HEK293 (cell line): ENCODE data around the gene MTRFR.

ENCODE experiments used
- CTCF ChIA-PET: fragments of 350-600 bp; formaldehyde crosslinking; extraction: SDS; loops from one replicate; lab custom pipeline; 2021; ENCODE audit warnings: antibody characterized with exemption; lab: Yijun Ruan, JAX
- POLR2A ChIA-PET: fragments of 300-600 bp; formaldehyde crosslinking; extraction: SDS; loops from one replicate; lab custom pipeline; 2020; ENCODE audit warnings: antibody characterized with exemption, inconsistent platforms; lab: Yijun Ruan, JAX
- H3K27ac ChIP-seq: fragments of 200-500 bp; sonication (Bioruptor generic); 2 replicates; pipeline ENCODE4 v1.5.1; 2014; ENCODE audit warnings: low read depth, low read length, control low read depth, inconsistent platforms; ENCODE audit errors: extremely low read depth
- H3K36me3 ChIP-seq, 2 experiments: fragments of 200-500 bp in 1 of 2; sonication (Bioruptor generic) in 1 of 2; 1 replicate in 1 of 2; 2 replicates in 1 of 2; pipeline ENCODE4 v1.5.1; 2014 to 2017; ENCODE audit warnings: inconsistent platforms in 2 of 2, low read length in 2 of 2; ENCODE audit not compliant: control insufficient read depth in 2 of 2, insufficient read depth in 1 of 2
- H3K4me1 ChIP-seq: fragments of 200-500 bp; sonication (Bioruptor generic); 2 replicates; pipeline ENCODE4 v1.5.1; 2014; ENCODE audit warnings: mild to moderate bottlenecking, low read length, inconsistent platforms; ENCODE audit not compliant: control insufficient read depth, insufficient read depth
- H3K4me3 ChIP-seq: 2 replicates; pipeline ENCODE4 v1.5.1; 2011; ENCODE audit warnings: low read depth, mild to moderate bottlenecking, control low read depth, low read length, moderate library complexity
- H3K9me3 ChIP-seq: fragments of 200-500 bp; sonication (Bioruptor generic); 2 replicates; pipeline ENCODE4 v1.5.1; 2014; ENCODE audit warnings: low read depth, low read length, inconsistent platforms; ENCODE audit not compliant: control insufficient read depth, insufficient read depth
- SETDB1 ChIP-seq: IDR thresholded peaks from one replicate; pipeline ENCODE4 v1.6.1; 2017; ENCODE audit warnings: mild to moderate bottlenecking, low read length, moderate library complexity, mixed read lengths; ENCODE audit not compliant: insufficient read length
- SP2 ChIP-seq: fragments of 450-650 bp; formaldehyde crosslinking; IDR thresholded peaks from 2 replicates; pipeline ENCODE4 v1.5.1; 2016; ENCODE audit warnings: missing biosample characterization, missing genetic modification characterization
- ZFP3 ChIP-seq: fragments of 450-650 bp; formaldehyde crosslinking; IDR thresholded peaks from 2 replicates; pipeline ENCODE4 v1.5.1; 2016; ENCODE audit warnings: low read depth, missing biosample characterization, missing genetic modification characterization
- ZNF114 ChIP-seq: fragments of 450-650 bp; formaldehyde crosslinking; IDR thresholded peaks from 2 replicates; pipeline ENCODE4 v1.5.0; 2017; ENCODE audit warnings: missing biosample characterization, missing genetic modification characterization
- ZNF132 ChIP-seq: fragments of 450-650 bp; formaldehyde crosslinking; IDR thresholded peaks from 2 replicates; pipeline ENCODE4 v1.5.1; 2017; ENCODE audit warnings: missing biosample characterization, missing genetic modification characterization, borderline replicate concordance
- ZNF169 ChIP-seq: fragments of 450-650 bp; formaldehyde crosslinking; IDR thresholded peaks from 2 replicates; pipeline ENCODE4 v1.5.1; 2016; ENCODE audit warnings: missing biosample characterization, missing genetic modification characterization
- ZNF184 ChIP-seq: fragments of 450-650 bp; IDR thresholded peaks from 2 replicates; pipeline ENCODE4 v1.5.1; 2018; ENCODE audit warnings: missing biosample characterization, mild to moderate bottlenecking, missing genetic modification characterization
- ZNF202 ChIP-seq: fragments of 450-650 bp; formaldehyde crosslinking; IDR thresholded peaks from 2 replicates; pipeline ENCODE4 v1.5.1; 2016; ENCODE audit warnings: missing biosample characterization, missing genetic modification characterization, borderline replicate concordance
- ZNF341 ChIP-seq: fragments of 450-650 bp; formaldehyde crosslinking; IDR thresholded peaks from 2 replicates; pipeline ENCODE4; 2016; ENCODE audit warnings: low read depth, missing biosample characterization, missing genetic modification characterization
- ZNF423 ChIP-seq: fragments of 450-650 bp; formaldehyde crosslinking; IDR thresholded peaks from 2 replicates; pipeline ENCODE4 v1.5.1; 2016; ENCODE audit warnings: missing biosample characterization, missing genetic modification characterization
- ZNF426 ChIP-seq: fragments of 450-650 bp; formaldehyde crosslinking; IDR thresholded peaks from 2 replicates; pipeline ENCODE4 v1.5.1; 2017; ENCODE audit warnings: missing biosample characterization, missing genetic modification characterization, mild to moderate bottlenecking, inconsistent platforms, moderate library complexity
- ZNF561 ChIP-seq: fragments of 450-650 bp; IDR thresholded peaks from 2 replicates; pipeline ENCODE4 v1.5.1; 2018; ENCODE audit warnings: missing biosample characterization, missing genetic modification characterization, borderline replicate concordance
- ZNF600 ChIP-seq: fragments of 450-650 bp; formaldehyde crosslinking; IDR thresholded peaks from 2 replicates; pipeline ENCODE4 v1.5.1; 2016; ENCODE audit warnings: missing biosample characterization, missing genetic modification characterization
- ZNF658 ChIP-seq: fragments of 450-650 bp; formaldehyde crosslinking; IDR thresholded peaks from 2 replicates; pipeline ENCODE4; 2016; ENCODE audit warnings: missing biosample characterization, missing genetic modification characterization
- ZNF664 ChIP-seq: fragments of 450-650 bp; formaldehyde crosslinking; IDR thresholded peaks from 2 replicates; pipeline ENCODE4 v1.5.1; 2016; ENCODE audit warnings: missing biosample characterization, missing genetic modification characterization
- ZNF670 ChIP-seq: fragments of 450-650 bp; formaldehyde crosslinking; IDR thresholded peaks from 2 replicates; pipeline ENCODE4 v1.5.1; 2016; ENCODE audit warnings: missing biosample characterization, missing genetic modification characterization, low read depth
- ZNF785 ChIP-seq: fragments of 450-650 bp; formaldehyde crosslinking; IDR thresholded peaks from 2 replicates; pipeline ENCODE4 v1.5.1; 2016; ENCODE audit warnings: missing biosample characterization, missing genetic modification characterization
- TF ChIP-seq, protein P1 (sequence below): fragments of 450-650 bp; formaldehyde crosslinking; IDR thresholded peaks from 2 replicates; pipeline ENCODE4 v1.5.1; 2016; ENCODE audit warnings: missing biosample characterization, missing genetic modification characterization
- TF ChIP-seq, protein P2 (sequence below): fragments of 450-650 bp; formaldehyde crosslinking; IDR thresholded peaks from 2 replicates; pipeline ENCODE4 v1.5.0; 2017; ENCODE audit warnings: missing biosample characterization, missing genetic modification characterization, borderline replicate concordance
- TF ChIP-seq, protein P3 (sequence below): fragments of 450-650 bp; formaldehyde crosslinking; IDR thresholded peaks from 2 replicates; pipeline ENCODE4 v1.5.1; 2016; ENCODE audit warnings: missing biosample characterization, missing genetic modification characterization
- TF ChIP-seq, protein P4 (sequence below): sonication (generic); formaldehyde crosslinking; IDR thresholded peaks from 2 replicates; pipeline ENCODE4 v1.8.1; 2022; ENCODE audit warnings: mild to moderate bottlenecking, moderate library complexity, missing genetic modification reagents

Gene MTRFR

GRCh38 chr12:123268850-123269249, 35.6 kb downstream of the MTRFR start:
- Histone ChIP-seq H3K27ac (no peak overlapping the region), H3K4me3 (no peak overlapping the region), H3K4me1 (peaks cover 6% of the 10 kb centered on the region), H3K36me3 (peaks cover 2 to 47% of the 10 kb centered on the region in 2 experiments; a peak in 2 of 3 replicates), H3K9me3 (no peaks in the 10 kb centered on the region)
- ChIA-PET POLR2A (interaction anchor here (1.6 to 1.7 kb wide), 2 partner anchors 18 to 36 kb away, joined by 4 to 10 read pairs; partner anchors contain the start of genes MPHOSPH9 and MTRFR), CTCF (no interaction called here)
- TF ChIP-seq ZNF202 (tag by site-specific recombination) (no peak), ZNF423 (no peak), ZNF426 (no peak), ZNF132 (tag by site-specific recombination) (no peak), ZNF561 (tag by site-specific recombination) (no peak), ZNF184 (tag by site-specific recombination) (no peak), ZNF600 (no peak), ZFP3 (tag by site-specific recombination) (no peak), ZNF341 (tag by site-specific recombination) (no peak)
- TF ChIP-seq, protein P1, sequence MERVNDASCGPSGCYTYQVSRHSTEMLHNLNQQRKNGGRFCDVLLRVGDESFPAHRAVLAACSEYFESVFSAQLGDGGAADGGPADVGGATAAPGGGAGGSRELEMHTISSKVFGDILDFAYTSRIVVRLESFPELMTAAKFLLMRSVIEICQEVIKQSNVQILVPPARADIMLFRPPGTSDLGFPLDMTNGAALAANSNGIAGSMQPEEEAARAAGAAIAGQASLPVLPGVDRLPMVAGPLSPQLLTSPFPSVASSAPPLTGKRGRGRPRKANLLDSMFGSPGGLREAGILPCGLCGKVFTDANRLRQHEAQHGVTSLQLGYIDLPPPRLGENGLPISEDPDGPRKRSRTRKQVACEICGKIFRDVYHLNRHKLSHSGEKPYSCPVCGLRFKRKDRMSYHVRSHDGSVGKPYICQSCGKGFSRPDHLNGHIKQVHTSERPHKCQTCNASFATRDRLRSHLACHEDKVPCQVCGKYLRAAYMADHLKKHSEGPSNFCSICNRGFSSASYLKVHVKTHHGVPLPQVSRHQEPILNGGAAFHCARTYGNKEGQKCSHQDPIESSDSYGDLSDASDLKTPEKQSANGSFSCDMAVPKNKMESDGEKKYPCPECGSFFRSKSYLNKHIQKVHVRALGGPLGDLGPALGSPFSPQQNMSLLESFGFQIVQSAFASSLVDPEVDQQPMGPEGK (tag by site-specific recombination): no peak
- TF ChIP-seq, protein P2, sequence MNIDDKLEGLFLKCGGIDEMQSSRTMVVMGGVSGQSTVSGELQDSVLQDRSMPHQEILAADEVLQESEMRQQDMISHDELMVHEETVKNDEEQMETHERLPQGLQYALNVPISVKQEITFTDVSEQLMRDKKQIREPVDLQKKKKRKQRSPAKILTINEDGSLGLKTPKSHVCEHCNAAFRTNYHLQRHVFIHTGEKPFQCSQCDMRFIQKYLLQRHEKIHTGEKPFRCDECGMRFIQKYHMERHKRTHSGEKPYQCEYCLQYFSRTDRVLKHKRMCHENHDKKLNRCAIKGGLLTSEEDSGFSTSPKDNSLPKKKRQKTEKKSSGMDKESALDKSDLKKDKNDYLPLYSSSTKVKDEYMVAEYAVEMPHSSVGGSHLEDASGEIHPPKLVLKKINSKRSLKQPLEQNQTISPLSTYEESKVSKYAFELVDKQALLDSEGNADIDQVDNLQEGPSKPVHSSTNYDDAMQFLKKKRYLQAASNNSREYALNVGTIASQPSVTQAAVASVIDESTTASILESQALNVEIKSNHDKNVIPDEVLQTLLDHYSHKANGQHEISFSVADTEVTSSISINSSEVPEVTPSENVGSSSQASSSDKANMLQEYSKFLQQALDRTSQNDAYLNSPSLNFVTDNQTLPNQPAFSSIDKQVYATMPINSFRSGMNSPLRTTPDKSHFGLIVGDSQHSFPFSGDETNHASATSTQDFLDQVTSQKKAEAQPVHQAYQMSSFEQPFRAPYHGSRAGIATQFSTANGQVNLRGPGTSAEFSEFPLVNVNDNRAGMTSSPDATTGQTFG: no peak

GRCh38 chr12:123269395-123269892, 36.2 kb downstream of the MTRFR start:
- H3K9me3 ChIP-seq: no peaks in the 10 kb centered on the region
- POLR2A ChIA-PET: interaction anchor here (1.6 kb wide), 2 partner anchors 18 to 36 kb away, joined by 4 read pairs; partner anchors contain the start of genes MPHOSPH9 and MTRFR
- H3K27ac ChIP-seq: no peak overlapping the region
- TF ChIP-seq, protein P3, sequence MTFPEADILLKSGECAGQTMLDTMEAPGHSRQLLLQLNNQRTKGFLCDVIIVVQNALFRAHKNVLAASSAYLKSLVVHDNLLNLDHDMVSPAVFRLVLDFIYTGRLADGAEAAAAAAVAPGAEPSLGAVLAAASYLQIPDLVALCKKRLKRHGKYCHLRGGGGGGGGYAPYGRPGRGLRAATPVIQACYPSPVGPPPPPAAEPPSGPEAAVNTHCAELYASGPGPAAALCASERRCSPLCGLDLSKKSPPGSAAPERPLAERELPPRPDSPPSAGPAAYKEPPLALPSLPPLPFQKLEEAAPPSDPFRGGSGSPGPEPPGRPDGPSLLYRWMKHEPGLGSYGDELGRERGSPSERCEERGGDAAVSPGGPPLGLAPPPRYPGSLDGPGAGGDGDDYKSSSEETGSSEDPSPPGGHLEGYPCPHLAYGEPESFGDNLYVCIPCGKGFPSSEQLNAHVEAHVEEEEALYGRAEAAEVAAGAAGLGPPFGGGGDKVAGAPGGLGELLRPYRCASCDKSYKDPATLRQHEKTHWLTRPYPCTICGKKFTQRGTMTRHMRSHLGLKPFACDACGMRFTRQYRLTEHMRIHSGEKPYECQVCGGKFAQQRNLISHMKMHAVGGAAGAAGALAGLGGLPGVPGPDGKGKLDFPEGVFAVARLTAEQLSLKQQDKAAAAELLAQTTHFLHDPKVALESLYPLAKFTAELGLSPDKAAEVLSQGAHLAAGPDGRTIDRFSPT: no peak
- TF ChIP-seq SETDB1: no peak
- TF ChIP-seq SP2: no peak
- no peak for TF ChIP-seq ZNF114
- TF ChIP-seq ZNF658 (tag by site-specific recombination): no peak
- TF ChIP-seq ZNF670 (tag by site-specific recombination): no peak
- TF ChIP-seq, protein P4, sequence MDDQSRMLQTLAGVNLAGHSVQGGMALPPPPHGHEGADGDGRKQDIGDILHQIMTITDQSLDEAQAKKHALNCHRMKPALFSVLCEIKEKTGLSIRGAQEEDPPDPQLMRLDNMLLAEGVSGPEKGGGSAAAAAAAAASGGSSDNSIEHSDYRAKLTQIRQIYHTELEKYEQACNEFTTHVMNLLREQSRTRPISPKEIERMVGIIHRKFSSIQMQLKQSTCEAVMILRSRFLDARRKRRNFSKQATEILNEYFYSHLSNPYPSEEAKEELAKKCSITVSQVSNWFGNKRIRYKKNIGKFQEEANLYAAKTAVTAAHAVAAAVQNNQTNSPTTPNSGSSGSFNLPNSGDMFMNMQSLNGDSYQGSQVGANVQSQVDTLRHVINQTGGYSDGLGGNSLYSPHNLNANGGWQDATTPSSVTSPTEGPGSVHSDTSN (CRISPR knock-in tag): no peak
- no peak for TF ChIP-seq ZNF169 (tag by site-specific recombination)
- TF ChIP-seq ZNF785 (tag by site-specific recombination): no peak
- no peak for TF ChIP-seq ZNF664 (tag by site-specific recombination)
- CTCF ChIA-PET: interaction anchor here (0.9 kb wide), 1 partner anchor 349 kb away, joined by 3 read pairs; no protein-coding TSS in a partner anchor
- H3K4me3 ChIP-seq: no peak overlapping the region
- peaks cover 0 to 45% of the 10 kb centered on the region in 2 experiments; a peak in 2 of 3 replicates for H3K36me3 ChIP-seq
- peaks cover 6% of the 10 kb centered on the region for H3K4me1 ChIP-seq
